Measurements from ENCODE around the gene THBS3. TPM values are rescaled to one million over a fixed set of nuclear protein-coding genes. Genes with fewer than 3 reads are reported as not detected.

The THBS3 gene
- total and polyA plus RNA-seq, 2 of the 4 experiments (the other 2 are of a cell fraction) = 15.1 to 30.4 TPM

DNA sequence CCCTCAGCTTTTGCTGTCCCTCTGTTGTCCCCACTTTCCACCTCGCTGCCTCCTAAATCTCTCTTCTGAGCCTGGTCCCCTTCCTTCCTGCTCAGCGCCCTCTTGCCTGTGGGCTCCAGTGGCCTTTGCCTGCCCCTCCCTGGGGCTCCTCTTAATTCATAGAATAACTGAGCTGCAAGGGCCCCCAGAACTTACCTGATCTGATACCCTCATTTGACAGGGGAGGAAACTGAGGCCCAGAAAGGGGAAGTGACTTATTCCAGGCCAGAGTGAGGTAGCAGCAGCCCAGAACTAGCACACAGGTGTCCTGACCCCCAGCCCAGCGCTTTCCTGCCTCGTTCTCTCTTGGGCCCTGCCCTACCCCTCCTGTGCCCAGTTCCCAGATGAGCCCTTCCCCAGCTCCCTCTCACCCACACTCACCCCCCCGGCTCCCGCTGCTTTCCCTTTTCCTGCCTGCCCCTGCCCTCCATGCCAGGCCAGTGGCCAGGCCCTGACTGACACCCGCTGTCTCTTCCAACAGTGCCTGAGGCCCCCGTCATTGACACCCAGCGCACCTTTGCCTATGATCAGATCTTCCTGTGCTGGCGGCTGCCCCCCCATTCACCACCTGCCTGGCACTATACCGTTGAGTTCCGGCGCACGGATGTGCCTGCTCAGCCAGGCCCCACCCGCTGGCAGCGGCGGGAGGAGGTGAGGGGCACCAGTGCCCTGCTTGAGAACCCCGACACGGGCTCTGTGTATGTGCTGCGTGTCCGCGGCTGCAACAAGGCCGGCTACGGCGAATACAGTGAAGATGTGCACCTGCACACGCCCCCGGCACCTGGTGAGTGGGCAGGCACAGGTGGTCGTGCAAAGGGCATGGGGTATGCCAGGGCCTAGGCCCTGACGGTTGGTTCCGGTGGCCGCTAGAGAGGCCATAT, 28.3 kb downstream of the THBS3 start (continued):
- TF ChIP-seq MAFK (IDR thresholded peaks at IDR 0.05; ENCODE audit: low read depth, low read length) (no peak), RFX5 (IDR thresholded peaks at IDR 0.05; ENCODE audit: low read depth, low read length) (no peak)

GRCh38 chr1:155178441-155179111, 29.1 kb downstream of the THBS3 start:
- H2BK120ac ChIP-seq (ENCODE audit: low read depth, low read length) = no peak overlapping the region
- H4K8ac ChIP-seq (ENCODE audit: low read depth in 2 of 2, low read length in 2 of 2) = no peak overlapping the region
- dilution Hi-C loops (cut with HindIII; ENCODE audit: low sequenced_read_pairs, unreplicated experiment) = no loop called here
- H4K91ac ChIP-seq (ENCODE audit: insufficient read depth, low read depth, low read length) = no peak overlapping the region
- no peak overlapping the region for H2BK5ac ChIP-seq (ENCODE audit: low read depth, low read length, poor library complexity, severe bottlenecking)
- H3K56ac ChIP-seq (ENCODE audit: extremely low read depth, insufficient read depth, low read length) = no peak overlapping the region
- no TSS peak for BruUV-seq (replicated peaks)
- TF ChIP-seq RCOR1 (IDR thresholded peaks at IDR 0.05; ENCODE audit: insufficient replicate concordance, low read length) (no peak), BHLHE40 (IDR thresholded peaks at IDR 0.05; ENCODE audit: low read depth, low read length) (no peak), CEBPB (IDR thresholded peaks at IDR 0.05; ENCODE audit: low read depth, low read length) (peak; percentile 49; the same call in 1 of the 2 replicates), SMC3 (IDR thresholded peaks at IDR 0.05; ENCODE audit: low read depth, low read length) (no peak), NFE2L2 (IDR thresholded peaks at IDR 0.05; ENCODE audit: low read depth, low read length) (no peak), CHD1 (IDR thresholded peaks at IDR 0.05; ENCODE audit: low read depth, low read length) (no peak)
- no peak overlapping the region for H3K9ac ChIP-seq (ENCODE audit: low read depth, low read length)
- H3K4ac ChIP-seq (ENCODE audit: low read depth, low read length) = no peak overlapping the region
- H3K4me2 ChIP-seq (ENCODE audit: low read depth, low read length) = no peak overlapping the region
- no peak overlapping the region for H2AK9ac ChIP-seq (replicated peaks; ENCODE audit: low read depth, low read length, poor library complexity)
- H3K23ac ChIP-seq (ENCODE audit: low read depth, low read length) = no peak overlapping the region
- no peaks in the 10 kb centered on the region; the same call in none of the 2 replicates for H3K4me1 ChIP-seq (ENCODE audit: control insufficient read depth, insufficient read depth, low read length)
- peaks cover 43% of the 10 kb centered on the region for H3K36me3 ChIP-seq (ENCODE audit: control insufficient read depth, insufficient read depth, low read length)
- H2BK20ac ChIP-seq (ENCODE audit: low read depth, low read length) = no peak overlapping the region
- no peaks in the 10 kb centered on the region for H3K27me3 ChIP-seq (ENCODE audit: control insufficient read depth, insufficient read depth, low read length)
- H3K79me1 ChIP-seq (ENCODE audit: low read depth in 1 of 2, low read length in 2 of 2) = peaks cover 0 to 24% of the 10 kb centered on the region in 2 experiments; a peak in 3 of 4 replicates
- ChIA-PET POLR2A (ENCODE audit: unreplicated experiment) (no interaction called here), CTCF (interaction anchor here (1.2 kb wide), 1 partner anchor 11 kb away, joined by 3 read pairs; no protein-coding TSS in a partner anchor)
- H3K27ac ChIP-seq (ENCODE audit: insufficient read depth, low read length) = no peak overlapping the region
- no peak overlapping the region for H3K18ac ChIP-seq (ENCODE audit: low read depth, low read length)
- intact Hi-C loops (cut with micrococcal nuclease) = loop anchor here (10.0 kb wide), 2 partner anchors 204 to 416 kb away; partner anchors contain the start of genes CKS1B and SHC1
- ATAC-seq (ENCODE audit: low read depth) = no peak
- DNase-seq = no peak
- in situ Hi-C loops (cut with MboI; ENCODE audit: low sequenced_read_pairs) = no loop called here
- no peaks in the 10 kb centered on the region for H3K9me3 ChIP-seq (ENCODE audit: control insufficient read depth, insufficient read depth, low read length)
- H4K5ac ChIP-seq (ENCODE audit: low read depth, low read length) = no peak overlapping the region
- H3K14ac ChIP-seq (replicated peaks; ENCODE audit: low read depth, low read length) = no peak overlapping the region
- WGBS, 2 experiments (ENCODE audit: extremely low coverage in 2 of 2, insufficient read length in 1 of 2) = 91% methylated on average over 9 of the region's 30 CpGs; no CpG with 5 or more reads in 1 of the 2 experiments
- no peak overlapping the region for H2BK15ac ChIP-seq (ENCODE audit: low read depth, low read length)
- H2AK5ac ChIP-seq (ENCODE audit: low read depth, low read length) = no peak overlapping the region
- no peak overlapping the region for H2AFZ ChIP-seq (replicated peaks; ENCODE audit: low read length, poor library complexity)
- H4K20me1 ChIP-seq (ENCODE audit: insufficient read depth, low read length) = no peaks in the 10 kb centered on the region
- H3K9me1 ChIP-seq (ENCODE audit: insufficient read depth, low read length) = peaks cover 2% of the 10 kb centered on the region; the same call in 1 of the 2 replicates
- H3K4me3 ChIP-seq (ENCODE audit: insufficient read depth, low read depth, low read length) = no peak overlapping the region
